ENCODE measurements around the gene KCNK17. TPM values are rescaled to one million over a fixed set of nuclear protein-coding genes. Genes with fewer than 3 reads are reported as not detected.
A peak's percentile ranks its signal among the peaks of the same experiment; 100 is the strongest.

The KCNK17 gene
- total RNA-seq, 4 donors from 2014 or later = 0.39 TPM; not detected in 3

GRCh38 chr6:39317256-39317655 is 3.0 kb upstream of the KCNK17 start:
- no peak for DNase-seq (ENCODE audit: low spot score in 2 of 2)
- 66 to 69% methylated on average over 3 of the region's 3 CpGs for WGBS, 2 donors
- TF ChIP-seq POLR2A (IDR thresholded peaks at IDR 0.05) = no peak
- TF ChIP-seq CTCF (IDR thresholded peaks at IDR 0.05) = no peak
- H3K4me3 ChIP-seq (ENCODE audit: low read depth, poor library complexity, severe bottlenecking) = no peak overlapping the region
- intact Hi-C loops (cut with DNase I; ENCODE audit: low total_unique reads) = no loop called here

GRCh38 chr6:39313526-39314272 is 520 bp downstream of the KCNK17 start:
- 1 to 2% methylated on average over 15 to 55 of the region's 80 CpGs for WGBS, 2 donors
- intact Hi-C loops (cut with DNase I; ENCODE audit: low total_unique reads) = no loop called here
- no peak overlapping the region for H3K4me3 ChIP-seq (ENCODE audit: low read depth, poor library complexity, severe bottlenecking)
- TF ChIP-seq POLR2A (IDR thresholded peaks at IDR 0.05) (no peak), CTCF (IDR thresholded peaks at IDR 0.05) (no peak)
- DNase-seq (ENCODE audit: low spot score in 2 of 2) = no peak

GRCh38 chr6:39312912-39313525 is 1.2 kb downstream of the KCNK17 start:
- TF ChIP-seq CTCF (IDR thresholded peaks at IDR 0.05) = no peak
- no peak for TF ChIP-seq POLR2A (IDR thresholded peaks at IDR 0.05)
- WGBS, 2 donors = 10 to 20% methylated on average over 32 to 33 of the region's 45 CpGs
- intact Hi-C loops (cut with DNase I; ENCODE audit: low total_unique reads) = no loop called here
- no peak overlapping the region for H3K4me3 ChIP-seq (ENCODE audit: low read depth, poor library complexity, severe bottlenecking)
- no peak for DNase-seq (ENCODE audit: low spot score in 2 of 2)

- no peak for DNase-seq (ENCODE audit: low spot score in 2 of 2)
- 64 to 75% methylated on average over 3 to 4 of the region's 4 CpGs for WGBS, 2 donors
- no peak for TF ChIP-seq POLR2A (IDR thresholded peaks at IDR 0.05)
- no peak for TF ChIP-seq CTCF (IDR thresholded peaks at IDR 0.05)
- intact Hi-C loops (cut with DNase I; ENCODE audit: low total_unique reads) = no loop called here
- H3K4me3 ChIP-seq (ENCODE audit: low read depth, poor library complexity, severe bottlenecking) = no peak overlapping the region
These were observed 3.7 kb downstream of the KCNK17 start for GRCh38 chr6:39310542-39310941.

- intact Hi-C loops (cut with DNase I; ENCODE audit: low total_unique reads) = loop anchor here (5.0 kb wide), 1 partner anchor 338 kb away; no protein-coding TSS in a partner anchor
- H3K4me3 ChIP-seq (ENCODE audit: low read depth, poor library complexity, severe bottlenecking) = no peak overlapping the region
- TF ChIP-seq POLR2A (IDR thresholded peaks at IDR 0.05) (no peak), CTCF (IDR thresholded peaks at IDR 0.05) (peak in 1 of 3 donors; percentile 49)
- 38 to 45% methylated on average over 7 of the region's 7 CpGs for WGBS, 2 donors
- DNase-seq (ENCODE audit: low spot score in 2 of 2) = peak in 1 of 2 donors; percentile 53
These were observed 4.2 kb downstream of the KCNK17 start for GRCh38 chr6:39309942-39310531.
